ENCODE data around the gene ADAMTSL1. TPM values are rescaled to one million over a fixed set of nuclear protein-coding genes. Genes with fewer than 3 reads are reported as not detected.

Gene ADAMTSL1
- total and polyA plus RNA-seq, 4 donors: 0.31 to 3.4 (median 1.9) TPM

DNA sequence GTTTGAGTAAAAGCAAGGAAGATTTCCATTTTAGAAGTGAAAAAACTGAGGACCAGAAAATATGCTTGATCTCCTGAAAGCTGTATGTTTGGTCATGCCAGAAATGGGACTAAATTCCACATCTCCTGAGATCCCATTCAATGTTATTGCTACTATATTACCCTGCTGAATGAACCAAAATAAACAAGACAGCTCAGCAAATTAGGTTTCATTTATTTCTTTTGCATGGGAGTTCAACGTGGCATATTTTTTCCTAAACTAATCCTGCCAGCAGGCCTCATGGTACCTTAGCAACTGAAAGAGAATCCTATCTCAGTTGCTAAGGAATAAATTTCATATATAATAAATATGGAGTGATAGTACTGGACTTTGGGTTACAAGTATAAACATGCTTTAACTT lies 101.7 kb downstream of the ADAMTSL1 start:
- Histone ChIP-seq H3K27ac (ENCODE audit: low read depth in 1 of 2, low read length in 2 of 2) (no peak overlapping the region), H3K4me1 (ENCODE audit: control insufficient read depth in 4 of 4, insufficient read depth in 4 of 4, low read length in 3 of 4) (no peaks in the 10 kb centered on the region), H3K27me3 (ENCODE audit: control insufficient read depth in 4 of 4, insufficient read depth in 4 of 4, low read length in 3 of 4) (no peaks in the 10 kb centered on the region), H3K9ac (ENCODE audit: low read depth in 1 of 2, low read length in 2 of 2) (no peak overlapping the region), H3K36me3 (ENCODE audit: control insufficient read depth in 4 of 4, insufficient read depth in 3 of 4, low read depth in 1 of 4, low read length in 3 of 4) (no peaks in the 10 kb centered on the region), H3K9me3 (ENCODE audit: control insufficient read depth in 4 of 4, low read length in 3 of 4) (no peaks in the 10 kb centered on the region), H3K4me3 (ENCODE audit: low read depth in 1 of 3, low read length in 3 of 3) (no peak overlapping the region)
- WGBS: 53% methylated on average over 1 of the region's 1 CpG
- DNase-seq (ENCODE audit: low spot score): no peak
- TF ChIP-seq, protein P1, sequence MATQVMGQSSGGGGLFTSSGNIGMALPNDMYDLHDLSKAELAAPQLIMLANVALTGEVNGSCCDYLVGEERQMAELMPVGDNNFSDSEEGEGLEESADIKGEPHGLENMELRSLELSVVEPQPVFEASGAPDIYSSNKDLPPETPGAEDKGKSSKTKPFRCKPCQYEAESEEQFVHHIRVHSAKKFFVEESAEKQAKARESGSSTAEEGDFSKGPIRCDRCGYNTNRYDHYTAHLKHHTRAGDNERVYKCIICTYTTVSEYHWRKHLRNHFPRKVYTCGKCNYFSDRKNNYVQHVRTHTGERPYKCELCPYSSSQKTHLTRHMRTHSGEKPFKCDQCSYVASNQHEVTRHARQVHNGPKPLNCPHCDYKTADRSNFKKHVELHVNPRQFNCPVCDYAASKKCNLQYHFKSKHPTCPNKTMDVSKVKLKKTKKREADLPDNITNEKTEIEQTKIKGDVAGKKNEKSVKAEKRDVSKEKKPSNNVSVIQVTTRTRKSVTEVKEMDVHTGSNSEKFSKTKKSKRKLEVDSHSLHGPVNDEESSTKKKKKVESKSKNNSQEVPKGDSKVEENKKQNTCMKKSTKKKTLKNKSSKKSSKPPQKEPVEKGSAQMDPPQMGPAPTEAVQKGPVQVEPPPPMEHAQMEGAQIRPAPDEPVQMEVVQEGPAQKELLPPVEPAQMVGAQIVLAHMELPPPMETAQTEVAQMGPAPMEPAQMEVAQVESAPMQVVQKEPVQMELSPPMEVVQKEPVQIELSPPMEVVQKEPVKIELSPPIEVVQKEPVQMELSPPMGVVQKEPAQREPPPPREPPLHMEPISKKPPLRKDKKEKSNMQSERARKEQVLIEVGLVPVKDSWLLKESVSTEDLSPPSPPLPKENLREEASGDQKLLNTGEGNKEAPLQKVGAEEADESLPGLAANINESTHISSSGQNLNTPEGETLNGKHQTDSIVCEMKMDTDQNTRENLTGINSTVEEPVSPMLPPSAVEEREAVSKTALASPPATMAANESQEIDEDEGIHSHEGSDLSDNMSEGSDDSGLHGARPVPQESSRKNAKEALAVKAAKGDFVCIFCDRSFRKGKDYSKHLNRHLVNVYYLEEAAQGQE (IDR thresholded peaks at IDR 0.05): no peak
- TF ChIP-seq, protein P2, sequence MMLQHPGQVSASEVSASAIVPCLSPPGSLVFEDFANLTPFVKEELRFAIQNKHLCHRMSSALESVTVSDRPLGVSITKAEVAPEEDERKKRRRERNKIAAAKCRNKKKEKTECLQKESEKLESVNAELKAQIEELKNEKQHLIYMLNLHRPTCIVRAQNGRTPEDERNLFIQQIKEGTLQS (IDR thresholded peaks at IDR 0.05): no peak
- no peak for TF ChIP-seq YY1 (IDR thresholded peaks at IDR 0.05)
- TF ChIP-seq RAD21 (IDR thresholded peaks at IDR 0.05): no peak
- TF ChIP-seq, protein P3, sequence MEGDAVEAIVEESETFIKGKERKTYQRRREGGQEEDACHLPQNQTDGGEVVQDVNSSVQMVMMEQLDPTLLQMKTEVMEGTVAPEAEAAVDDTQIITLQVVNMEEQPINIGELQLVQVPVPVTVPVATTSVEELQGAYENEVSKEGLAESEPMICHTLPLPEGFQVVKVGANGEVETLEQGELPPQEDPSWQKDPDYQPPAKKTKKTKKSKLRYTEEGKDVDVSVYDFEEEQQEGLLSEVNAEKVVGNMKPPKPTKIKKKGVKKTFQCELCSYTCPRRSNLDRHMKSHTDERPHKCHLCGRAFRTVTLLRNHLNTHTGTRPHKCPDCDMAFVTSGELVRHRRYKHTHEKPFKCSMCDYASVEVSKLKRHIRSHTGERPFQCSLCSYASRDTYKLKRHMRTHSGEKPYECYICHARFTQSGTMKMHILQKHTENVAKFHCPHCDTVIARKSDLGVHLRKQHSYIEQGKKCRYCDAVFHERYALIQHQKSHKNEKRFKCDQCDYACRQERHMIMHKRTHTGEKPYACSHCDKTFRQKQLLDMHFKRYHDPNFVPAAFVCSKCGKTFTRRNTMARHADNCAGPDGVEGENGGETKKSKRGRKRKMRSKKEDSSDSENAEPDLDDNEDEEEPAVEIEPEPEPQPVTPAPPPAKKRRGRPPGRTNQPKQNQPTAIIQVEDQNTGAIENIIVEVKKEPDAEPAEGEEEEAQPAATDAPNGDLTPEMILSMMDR (IDR thresholded peaks at IDR 0.05; ENCODE audit: low read depth, low read length, missing input control): no peak
- no peak for TF ChIP-seq RXRA (IDR thresholded peaks at IDR 0.05)
- TF ChIP-seq SP1 (IDR thresholded peaks at IDR 0.05): no peak

DNA sequence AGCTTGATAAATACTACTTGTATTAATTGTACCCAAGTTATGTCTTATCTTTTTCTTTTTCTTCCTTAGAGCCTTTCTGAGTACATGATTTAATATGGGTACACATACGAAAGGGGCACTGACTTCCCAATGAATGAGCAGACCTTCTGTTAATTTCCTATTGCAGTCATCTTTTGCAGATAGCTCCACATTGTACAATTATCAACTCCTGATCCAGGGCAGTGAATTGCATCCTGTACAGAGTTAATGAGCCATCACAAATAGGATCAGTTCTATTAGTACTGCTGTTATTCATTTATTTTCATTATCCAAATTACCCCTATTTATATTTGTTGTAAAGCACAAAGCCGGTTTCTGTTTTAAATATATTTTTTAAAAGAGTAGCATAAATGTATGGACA lies 105.6 kb downstream of the ADAMTSL1 start:
- DNase-seq (ENCODE audit: low spot score): no peak
- no peaks in the 10 kb centered on the region for H3K9me3 ChIP-seq (ENCODE audit: control insufficient read depth in 4 of 4, low read length in 3 of 4)
- no peaks in the 10 kb centered on the region for H3K4me1 ChIP-seq (ENCODE audit: control insufficient read depth in 4 of 4, insufficient read depth in 4 of 4, low read length in 3 of 4)
- H3K27ac ChIP-seq (ENCODE audit: low read depth in 1 of 2, low read length in 2 of 2): no peak overlapping the region
- no peak overlapping the region for H3K9ac ChIP-seq (ENCODE audit: low read depth in 1 of 2, low read length in 2 of 2)
- TF ChIP-seq RAD21 (IDR thresholded peaks at IDR 0.05) (no peak), RXRA (IDR thresholded peaks at IDR 0.05) (no peak), NR2F2 (IDR thresholded peaks at IDR 0.05) (no peak), TAF1 (conservative IDR thresholded peaks at IDR 0.05) (no peak), FOXA1 (IDR thresholded peaks at IDR 0.05) (no peak), JUND (IDR thresholded peaks at IDR 0.05) (no peak), HNF4A (conservative IDR thresholded peaks at IDR 0.05) (no peak), GABPA (IDR thresholded peaks at IDR 0.05 in 1 of 2, conservative IDR thresholded peaks at IDR 0.05 in 1 of 2) (no peak), YY1 (IDR thresholded peaks at IDR 0.05) (no peak), EGR1 (IDR thresholded peaks at IDR 0.05; ENCODE audit: low read depth in 2 of 2) (no peak), HNF4G (IDR thresholded peaks at IDR 0.05) (no peak), SP1 (IDR thresholded peaks at IDR 0.05) (no peak)
- TF ChIP-seq, protein P2 (IDR thresholded peaks at IDR 0.05): no peak
- TF ChIP-seq, protein P4, sequence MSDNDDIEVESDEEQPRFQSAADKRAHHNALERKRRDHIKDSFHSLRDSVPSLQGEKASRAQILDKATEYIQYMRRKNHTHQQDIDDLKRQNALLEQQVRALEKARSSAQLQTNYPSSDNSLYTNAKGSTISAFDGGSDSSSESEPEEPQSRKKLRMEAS (IDR thresholded peaks at IDR 0.05): no peak
- TF ChIP-seq, protein P5, sequence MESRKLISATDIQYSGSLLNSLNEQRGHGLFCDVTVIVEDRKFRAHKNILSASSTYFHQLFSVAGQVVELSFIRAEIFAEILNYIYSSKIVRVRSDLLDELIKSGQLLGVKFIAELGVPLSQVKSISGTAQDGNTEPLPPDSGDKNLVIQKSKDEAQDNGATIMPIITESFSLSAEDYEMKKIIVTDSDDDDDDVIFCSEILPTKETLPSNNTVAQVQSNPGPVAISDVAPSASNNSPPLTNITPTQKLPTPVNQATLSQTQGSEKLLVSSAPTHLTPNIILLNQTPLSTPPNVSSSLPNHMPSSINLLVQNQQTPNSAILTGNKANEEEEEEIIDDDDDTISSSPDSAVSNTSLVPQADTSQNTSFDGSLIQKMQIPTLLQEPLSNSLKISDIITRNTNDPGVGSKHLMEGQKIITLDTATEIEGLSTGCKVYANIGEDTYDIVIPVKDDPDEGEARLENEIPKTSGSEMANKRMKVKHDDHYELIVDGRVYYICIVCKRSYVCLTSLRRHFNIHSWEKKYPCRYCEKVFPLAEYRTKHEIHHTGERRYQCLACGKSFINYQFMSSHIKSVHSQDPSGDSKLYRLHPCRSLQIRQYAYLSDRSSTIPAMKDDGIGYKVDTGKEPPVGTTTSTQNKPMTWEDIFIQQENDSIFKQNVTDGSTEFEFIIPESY (IDR thresholded peaks at IDR 0.05): no peak
- TF ChIP-seq, protein P1 (IDR thresholded peaks at IDR 0.05): no peak
- TF ChIP-seq, protein P3 (IDR thresholded peaks at IDR 0.05; ENCODE audit: low read depth, low read length, missing input control): no peak
- H3K4me3 ChIP-seq (ENCODE audit: low read depth in 1 of 3, low read length in 3 of 3): no peak overlapping the region
- WGBS: 98% methylated on average over 2 of the region's 2 CpGs
- no peaks in the 10 kb centered on the region for H3K27me3 ChIP-seq (ENCODE audit: control insufficient read depth in 4 of 4, insufficient read depth in 4 of 4, low read length in 3 of 4)
- no peaks in the 10 kb centered on the region for H3K36me3 ChIP-seq (ENCODE audit: control insufficient read depth in 4 of 4, insufficient read depth in 3 of 4, low read depth in 1 of 4, low read length in 3 of 4)
